ENCODE measurements around the gene ZBTB7A. TPM values are rescaled to one million over a fixed set of nuclear protein-coding genes. Genes with fewer than 3 reads are reported as not detected.

Gene ZBTB7A
- total and polyA plus RNA-seq, 12 donors, result 4.5 to 77.2 (median 47.1) TPM

- Histone ChIP-seq H3K4me1 (replicated peaks in 1 of 2) (no peaks in the 10 kb centered on the region), H3K36me3 (replicated peaks in 1 of 2) (no peaks in the 10 kb centered on the region), H3K9me3 (replicated peaks in 1 of 3) (no peaks in the 10 kb centered on the region), H3K27ac (peak overlapping the region in 1 of 5 donors; percentile 66), H3K27me3 (no peaks in the 10 kb centered on the region), H3K4me3 (peak overlapping the region in 1 of 4 donors; percentile 26)
- intact Hi-C loops (cut with DNase I), result no loop called here
- 60 to 80% (median 67%) methylated on average over 19 to 28 of the region's 28 CpGs for WGBS, 4 donors
- TF ChIP-seq CTCF (IDR thresholded peaks at IDR 0.05) (no peak), POLR2A (IDR thresholded peaks at IDR 0.05) (no peak)
- DNase-seq, result peak in 1 of 7 donors; percentile 60
These were observed 17.2 kb upstream of the ZBTB7A start for GRCh38 chr19:4083677-4084546.

GRCh38 chr19:4082172-4082571 is 15.5 kb upstream of the ZBTB7A start:
- no peak for DNase-seq

GRCh38 chr19:4081441-4082129 is 14.9 kb upstream of the ZBTB7A start:
- H3K4me1 ChIP-seq (replicated peaks in 1 of 2), result peaks cover 0 to 9% of the 10 kb centered on the region in 2 donors

More at GRCh38 chr19:4082172-4082571, 15.5 kb upstream of the ZBTB7A start:
- no peak overlapping the region for H3K4me3 ChIP-seq
- TF ChIP-seq CTCF (IDR thresholded peaks at IDR 0.05) (no peak), POLR2A (IDR thresholded peaks at IDR 0.05) (no peak)
- intact Hi-C loops (cut with DNase I), result no loop called here
- H3K9me3 ChIP-seq (replicated peaks in 1 of 3), result no peaks in the 10 kb centered on the region
- WGBS, 4 donors, result 77 to 90% (median 82%) methylated on average over 4 to 9 of the region's 9 CpGs
- no peaks in the 10 kb centered on the region for H3K27me3 ChIP-seq
- H3K36me3 ChIP-seq (replicated peaks in 1 of 2), result no peaks in the 10 kb centered on the region
- H3K4me1 ChIP-seq (replicated peaks in 1 of 2), result peaks cover 0 to 5% of the 10 kb centered on the region in 2 donors
- no peak overlapping the region for H3K27ac ChIP-seq

More at GRCh38 chr19:4081441-4082129, 14.9 kb upstream of the ZBTB7A start:
- TF ChIP-seq CTCF (IDR thresholded peaks at IDR 0.05) (no peak), POLR2A (IDR thresholded peaks at IDR 0.05) (no peak)
- H3K9me3 ChIP-seq (replicated peaks in 1 of 3), result no peaks in the 10 kb centered on the region
- H3K36me3 ChIP-seq (replicated peaks in 1 of 2), result no peaks in the 10 kb centered on the region
- H3K27me3 ChIP-seq, result no peaks in the 10 kb centered on the region
- H3K4me3 ChIP-seq, result no peak overlapping the region
- WGBS, 4 donors, result 17 to 30% (median 22%) methylated on average over 2 of the region's 2 CpGs
- no peak overlapping the region for H3K27ac ChIP-seq
- DNase-seq, result no peak
- intact Hi-C loops (cut with DNase I), result no loop called here

All from adrenal gland (tissue), 12 donors.